EL (cell line): ENCODE measurements around the gene CCDC149.
"Not testable (repeated sequence)": the region's sequence is repeated elsewhere in the genome, so short reads cannot be mapped to it uniquely, and the experiment has no call there.

Source experiments
- DNase-seq: peaks from one replicate; pipeline ENCODE4 v3.0.0-alpha.2; 2016

CCDC149 gene

GRCh38 chr4:24915121-24915922 lies 2.5 kb upstream of the CCDC149 start:
- no peak for DNase-seq

DNA sequence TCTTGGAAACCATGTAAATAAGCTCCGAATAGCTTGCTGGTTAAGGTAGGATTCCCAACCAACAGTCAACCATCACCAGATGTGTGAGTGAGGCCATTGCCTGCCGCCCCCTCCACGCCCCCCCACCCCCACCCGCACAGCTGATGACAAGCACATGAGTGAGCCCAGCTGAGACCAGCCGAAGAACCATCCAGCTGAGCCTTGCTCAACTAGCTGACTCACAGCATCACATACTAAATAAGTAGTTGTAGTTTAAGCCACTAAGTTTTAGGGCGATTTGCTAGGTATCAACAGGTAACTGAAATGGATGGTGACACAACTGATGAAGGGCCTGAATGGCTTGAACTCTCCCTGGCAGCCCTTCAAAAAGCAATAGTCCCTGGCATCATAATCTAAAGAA lies 1.6 kb upstream of the CCDC149 start:
- DNase-seq = no peak

DNA sequence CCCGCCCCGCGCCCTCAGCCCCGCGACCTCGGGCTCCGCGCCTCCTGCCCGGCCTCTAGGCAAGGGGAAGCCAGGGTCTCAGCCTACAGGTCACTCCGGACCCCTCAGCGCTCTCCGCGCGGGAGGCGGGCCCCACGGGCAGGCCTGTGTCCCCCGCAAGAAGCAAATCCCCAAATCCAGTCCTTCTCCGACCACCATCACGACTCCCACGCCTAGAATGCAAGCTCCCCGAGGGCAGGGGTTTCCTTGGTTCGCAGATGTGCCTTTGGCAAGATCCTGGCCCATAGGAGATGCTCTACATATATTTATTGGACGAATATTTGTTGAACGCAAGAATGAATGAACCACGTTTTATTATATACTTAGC lies 260 bp upstream of the CCDC149 start:
- DNase-seq = peak; percentile 15

DNA sequence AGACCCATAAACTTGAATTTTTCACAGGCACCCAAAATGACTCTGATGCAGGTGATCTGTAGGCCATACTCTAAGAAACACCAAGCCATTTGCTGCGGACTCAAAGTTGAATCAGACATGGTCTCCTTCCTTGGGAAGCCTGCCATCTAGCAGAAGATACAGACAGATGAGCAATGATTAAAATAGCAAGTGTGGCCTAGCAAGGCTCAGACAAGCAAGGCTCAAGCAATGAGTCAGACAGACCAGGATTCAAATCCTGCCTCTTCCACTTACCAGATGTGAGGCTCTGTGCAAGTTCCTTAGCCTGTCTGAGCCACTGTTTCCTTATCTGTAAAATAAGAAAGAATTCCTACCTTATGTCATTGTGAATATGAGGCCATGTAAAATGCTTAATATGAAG lies 2.3 kb downstream of the CCDC149 start:
- peak; percentile 73 for DNase-seq

DNA sequence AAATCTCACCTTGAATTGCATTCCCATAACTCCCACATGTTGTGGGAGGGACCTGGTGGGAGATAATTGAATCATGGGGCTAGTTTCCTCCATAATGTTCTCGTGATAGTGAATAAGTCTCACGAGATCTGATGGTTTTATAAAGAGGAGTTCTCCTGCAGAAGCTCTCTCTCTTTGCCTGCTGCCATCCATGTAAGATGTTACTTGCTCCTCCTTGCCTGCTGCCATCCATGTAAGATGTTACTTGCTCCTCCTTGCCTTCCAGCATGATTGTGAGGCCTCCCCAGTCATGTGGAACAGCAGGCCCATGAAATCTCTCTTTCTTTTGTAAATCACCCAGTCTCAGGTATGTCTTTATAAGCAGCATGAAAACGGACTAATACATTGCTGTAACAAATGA lies 3.2 kb downstream of the CCDC149 start:
- not testable (repeated sequence) for DNase-seq

- no peak for DNase-seq
Measured at GRCh38 chr4:24897639-24898038, 15.2 kb downstream of the CCDC149 start.

GRCh38 chr4:24896977-24897376 lies 15.9 kb downstream of the CCDC149 start:
- no peak for DNase-seq

GRCh38 chr4:24896056-24896455 lies 16.8 kb downstream of the CCDC149 start:
- DNase-seq = no peak

GRCh38 chr4:24895461-24895860 lies 17.4 kb downstream of the CCDC149 start:
- no peak for DNase-seq

GRCh38 chr4:24894846-24895245 lies 18.0 kb downstream of the CCDC149 start:
- DNase-seq = no peak

DNA sequence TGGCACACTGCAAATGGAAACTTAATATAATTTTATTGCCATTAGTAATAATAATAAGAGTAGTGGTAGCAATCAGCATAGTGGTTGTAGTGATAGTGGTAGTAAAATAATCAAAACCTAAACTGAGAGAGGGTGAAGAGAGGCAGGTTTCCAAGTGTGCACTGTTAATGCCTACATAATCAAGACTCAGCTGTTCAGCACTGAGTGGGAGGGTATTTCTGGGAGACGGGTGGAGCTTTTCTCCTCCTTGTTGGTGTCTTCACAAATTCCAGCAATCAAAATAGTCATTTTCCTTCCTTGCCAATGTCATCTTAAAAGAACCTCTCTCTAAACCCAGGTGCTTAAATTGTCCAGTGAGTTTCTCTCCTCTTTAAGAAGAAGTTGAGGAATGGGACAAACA lies 18.6 kb downstream of the CCDC149 start:
- no peak for DNase-seq

DNA sequence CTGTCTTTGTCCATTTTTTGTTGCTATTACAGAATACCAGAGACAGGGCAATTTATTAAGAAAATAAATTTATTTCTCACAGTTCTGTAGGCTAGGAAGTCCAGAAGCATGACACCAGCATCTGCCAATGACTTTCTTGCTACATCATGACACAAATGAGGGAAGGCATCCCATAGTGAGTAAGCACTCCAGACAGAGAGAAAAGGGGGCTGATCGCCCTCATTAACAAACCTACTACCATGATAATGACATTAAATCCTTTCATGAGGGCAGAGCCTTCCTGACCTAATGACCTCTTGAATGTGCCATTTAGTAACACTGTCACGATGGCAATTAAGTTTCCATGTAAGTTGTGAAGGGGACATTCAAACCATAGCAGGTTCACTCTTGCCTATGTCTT lies 20.1 kb downstream of the CCDC149 start:
- DNase-seq = no peak

DNA sequence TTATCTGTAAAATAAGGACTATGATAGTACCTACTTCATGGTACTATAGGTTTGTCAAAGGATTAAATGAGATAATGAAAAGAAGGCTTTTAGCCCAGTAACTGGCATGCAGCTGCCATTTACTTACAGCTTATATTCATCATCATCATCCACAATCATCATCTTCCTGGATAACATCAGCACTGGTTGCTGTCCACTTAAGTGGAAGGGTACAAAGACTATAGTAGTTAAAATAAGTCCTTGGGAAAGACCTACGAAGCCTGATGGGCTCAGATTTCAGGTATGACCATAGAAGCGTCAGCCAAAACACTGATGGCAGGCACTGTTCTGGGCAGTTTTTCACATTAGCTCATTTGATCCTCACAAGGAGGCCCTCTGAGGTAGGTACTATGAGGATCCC lies 20.6 kb downstream of the CCDC149 start:
- no peak for DNase-seq

DNA sequence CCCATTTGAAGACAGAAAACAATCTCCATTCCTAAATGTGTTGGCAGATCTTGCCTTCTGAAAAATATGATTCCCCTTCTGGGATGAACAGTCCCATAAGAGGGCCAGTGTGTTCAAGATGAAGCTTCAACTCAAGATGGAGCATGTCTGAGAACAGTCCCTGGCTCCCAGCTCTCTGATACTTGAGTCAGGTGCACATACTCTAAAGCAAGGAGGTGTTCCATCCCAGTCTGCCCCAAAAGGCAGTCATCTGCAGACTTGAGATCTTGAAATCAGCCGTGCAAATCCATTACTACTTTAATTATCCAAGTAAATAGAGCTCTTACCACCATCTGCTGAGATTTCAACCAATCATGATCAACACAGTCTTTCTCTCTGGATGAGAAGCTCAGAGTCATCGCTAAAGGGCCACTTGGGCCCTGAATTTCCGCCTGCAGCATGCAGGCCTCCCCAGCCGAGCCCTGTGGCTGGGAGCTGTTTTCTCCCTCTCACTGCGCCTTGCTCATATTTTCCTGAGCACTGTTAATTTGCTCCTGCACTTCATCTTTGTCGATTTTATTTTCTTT lies 22.2 kb downstream of the CCDC149 start:
- DNase-seq = no peak

DNA sequence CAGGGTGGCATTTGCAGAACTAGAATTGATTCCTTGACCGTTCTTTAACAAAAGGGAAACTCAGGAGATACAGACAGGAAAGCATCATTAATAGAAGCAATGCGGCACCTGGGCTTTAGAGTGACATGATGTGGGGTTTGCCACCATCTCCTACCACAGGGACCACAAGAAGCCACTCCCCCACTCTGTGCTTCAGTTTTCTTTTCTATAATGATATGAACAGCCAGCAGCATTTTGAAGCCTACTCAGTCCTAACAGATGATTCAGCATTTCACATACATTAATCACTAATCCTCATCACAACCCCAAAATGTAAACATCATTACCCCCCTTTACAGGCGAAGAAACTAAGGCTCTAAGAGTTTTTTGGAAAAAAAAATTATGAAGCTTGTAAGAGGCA lies 22.9 kb downstream of the CCDC149 start:
- DNase-seq = peak; percentile 38

DNA sequence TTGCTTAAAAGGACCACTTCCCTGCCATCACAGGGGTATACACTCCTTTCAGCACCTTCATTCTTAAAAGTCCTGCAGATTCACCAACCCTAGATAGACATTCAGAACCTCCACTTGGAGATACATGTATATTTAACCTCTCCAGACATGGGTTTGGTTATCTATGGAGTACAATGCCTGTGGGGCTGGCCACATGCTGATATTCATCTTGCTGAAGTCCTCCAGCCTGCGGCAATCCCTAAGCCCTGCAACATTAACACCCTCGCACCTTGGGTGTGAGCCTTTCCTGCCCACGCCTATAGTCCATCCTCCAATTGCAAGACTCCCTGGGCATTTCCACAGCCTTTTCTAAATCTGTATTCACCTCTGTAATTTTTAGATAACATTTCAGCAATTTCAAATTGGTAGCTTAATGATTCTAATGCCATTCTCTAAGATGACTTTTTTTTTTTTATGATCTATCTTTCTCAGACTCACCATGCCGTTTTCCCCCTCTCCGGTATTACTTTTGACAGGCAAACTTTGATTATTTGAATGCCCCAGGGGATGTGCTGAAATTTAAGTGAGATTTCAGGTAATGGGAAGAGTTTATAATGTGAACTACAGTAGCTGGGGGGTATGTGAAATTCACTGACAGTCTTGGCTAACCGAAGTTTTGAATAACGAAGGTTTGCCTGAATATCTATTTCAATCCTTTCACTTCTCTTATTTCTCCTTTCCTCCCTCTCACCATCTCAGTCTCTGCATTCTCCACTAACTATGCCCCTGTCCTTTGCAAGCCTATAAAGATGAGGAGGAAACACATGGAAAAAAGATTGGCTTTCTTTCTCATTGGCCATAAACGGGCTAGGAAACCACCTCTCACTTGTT lies 24.1 kb downstream of the CCDC149 start:
- no peak for DNase-seq

GRCh38 chr4:24887881-24888430 lies 24.9 kb downstream of the CCDC149 start:
- DNase-seq = no peak

DNA sequence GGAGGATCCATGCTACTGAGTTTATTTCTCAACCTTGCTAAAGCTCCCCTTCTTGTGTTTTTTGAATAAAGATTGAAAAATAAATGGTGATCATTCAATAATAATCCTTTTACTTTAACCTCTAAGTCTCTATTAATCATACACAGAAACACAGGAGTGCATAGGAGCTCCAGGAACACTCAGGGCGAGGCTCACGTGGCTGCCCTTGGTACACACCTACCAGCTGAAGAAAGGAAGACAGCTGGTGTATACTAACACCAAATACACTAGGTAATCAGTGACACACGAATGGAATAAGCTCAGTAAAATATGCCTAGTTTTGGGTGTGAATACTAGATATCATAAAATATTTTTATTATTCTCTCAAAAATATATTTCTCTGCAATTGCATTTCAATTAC lies 26.2 kb downstream of the CCDC149 start:
- DNase-seq = no peak

DNA sequence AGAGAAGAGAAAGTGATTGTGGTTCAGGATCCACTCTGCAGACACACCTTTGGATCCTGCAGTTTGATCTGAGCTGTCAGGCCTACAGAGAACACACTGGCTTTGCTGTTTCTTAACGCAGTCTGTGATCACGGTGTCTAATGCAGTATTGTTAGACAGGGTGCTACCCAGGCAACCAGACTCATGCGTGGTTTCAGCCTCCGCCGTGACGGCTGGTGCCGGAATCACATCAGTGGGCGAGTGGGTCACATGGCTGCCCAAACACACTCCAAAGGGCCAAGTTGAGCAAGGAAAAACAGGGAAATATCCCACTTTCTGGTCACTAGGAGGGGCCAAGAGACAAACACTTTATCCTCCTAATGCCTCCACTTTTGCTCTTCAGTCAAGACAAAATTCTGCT lies 27.5 kb downstream of the CCDC149 start:
- DNase-seq = no peak

DNA sequence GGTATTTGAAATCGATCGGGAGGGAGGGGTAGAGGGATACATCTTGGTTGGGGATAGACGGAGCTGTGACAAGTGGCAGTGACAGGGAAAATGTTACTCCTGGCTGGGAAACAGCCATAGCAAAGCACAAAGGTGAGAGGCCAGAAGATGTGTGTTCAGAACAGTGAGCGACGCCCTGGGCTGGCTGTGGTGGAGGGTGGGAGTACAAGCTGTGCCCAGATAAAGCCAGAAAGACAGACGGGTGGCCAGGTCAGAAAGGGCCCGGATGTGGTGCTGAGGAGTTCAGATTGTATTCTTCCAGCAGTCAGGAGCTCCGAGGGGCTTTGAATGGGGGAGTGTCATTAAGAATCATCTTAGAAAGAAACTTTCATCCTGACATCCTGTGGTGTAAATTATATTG lies 27.9 kb downstream of the CCDC149 start:
- no peak for DNase-seq

- DNase-seq = no peak
Measured at GRCh38 chr4:24881508-24882196, 31.2 kb downstream of the CCDC149 start.

GRCh38 chr4:24880186-24880585 lies 32.7 kb downstream of the CCDC149 start:
- no peak for DNase-seq

GRCh38 chr4:24878636-24879016 lies 34.2 kb downstream of the CCDC149 start:
- no peak for DNase-seq
